H1 (cell line): ENCODE measurements around the gene DLAT. TPM values are rescaled to one million over a fixed set of nuclear protein-coding genes. Genes with fewer than 3 reads are reported as not detected.

Source experiments
- ASH2L ChIP-seq: fragments of 200-600, 300-600 bp; sonication (generic); IDR thresholded peaks from one replicate; pipeline ENCODE4 v1.7.1; 2017; ENCODE audit warnings: low read length
- GTF2F1 ChIP-seq: IDR thresholded peaks from 2 replicates; pipeline ENCODE4 v1.6.1; 2012; ENCODE audit warnings: low read depth, low read length, improper control_type of control experiment, borderline replicate concordance
- JUN ChIP-seq: IDR thresholded peaks from 2 replicates; pipeline ENCODE4 v1.6.1; 2011; ENCODE audit warnings: low read depth, mild to moderate bottlenecking, improper control_type of control experiment, low read length
- POLR2A ChIP-seq, 2 experiments: IDR thresholded peaks; 1 replicate in 1 of 2; 2 replicates in 1 of 2; pipeline ENCODE4 v1.6.1; 2011; ENCODE audit warnings: low read depth in 2 of 2, low read length in 2 of 2, mild to moderate bottlenecking in 2 of 2; ENCODE audit errors: control extremely low read depth in 1 of 2
- RFX5 ChIP-seq: IDR thresholded peaks from 2 replicates; pipeline ENCODE4 v1.6.1; 2011; ENCODE audit warnings: low read depth, low read length, improper control_type of control experiment, borderline replicate concordance
- TAF1 ChIP-seq: IDR thresholded peaks from 2 replicates; pipeline ENCODE4 v1.6.1; 2011; ENCODE audit warnings: mild to moderate bottlenecking, low read depth, low read length
- TBP ChIP-seq: IDR thresholded peaks from 2 replicates; pipeline ENCODE4 v1.6.1; 2011; ENCODE audit warnings: low read depth, low read length, improper control_type of control experiment
- polyA plus RNA-seq, 7 experiments: library from polyadenylated mRNA; depleted of rRNA in 3 of 7; stranded (reverse) in 5 of 7; unstranded in 2 of 7; fragments of >200 nt in 5 of 7; fragments of 200-250 nt in 2 of 7; gene quantifications; 1 replicate in 5 of 7; 2 replicates in 1 of 7; 4 replicates in 1 of 7; pipeline versions ENCODE4 v1.2.1 to v1.2.3, GENCODE V29; 2011 to 2013; ENCODE audit warnings: missing spikeins in 2 of 7, mixed read lengths in 2 of 7
- total RNA-seq: library from RNA; stranded (reverse); fragmentation: NEBNext Ultra II Directional; extraction: Animal tissue kit (Norgen Biotek cat#: 25700); gene quantifications from 2 replicates; pipeline ENCODE4 v1.2.1, GENCODE V29; 2021
- TF ChIP-seq, protein P1 (sequence below): IDR thresholded peaks from 2 replicates; pipeline ENCODE4 v1.6.1; 2011; ENCODE audit warnings: low read length, improper control_type of control experiment
- TF ChIP-seq, protein P2 (sequence below): fragments of 300-600 bp; sonication (generic); IDR thresholded peaks from 2 replicates; pipeline ENCODE4 v1.7.1; 2012; ENCODE audit warnings: low read length, moderate library complexity, mild to moderate bottlenecking, inconsistent platforms; ENCODE audit not compliant: insufficient replicate concordance

The DLAT gene
- total and polyA plus RNA-seq, 2 of the 8 experiments (the other 6 are each of a cell fraction or from before 2014, with no cell fraction given): 23.1 to 66.2 TPM

DNA sequence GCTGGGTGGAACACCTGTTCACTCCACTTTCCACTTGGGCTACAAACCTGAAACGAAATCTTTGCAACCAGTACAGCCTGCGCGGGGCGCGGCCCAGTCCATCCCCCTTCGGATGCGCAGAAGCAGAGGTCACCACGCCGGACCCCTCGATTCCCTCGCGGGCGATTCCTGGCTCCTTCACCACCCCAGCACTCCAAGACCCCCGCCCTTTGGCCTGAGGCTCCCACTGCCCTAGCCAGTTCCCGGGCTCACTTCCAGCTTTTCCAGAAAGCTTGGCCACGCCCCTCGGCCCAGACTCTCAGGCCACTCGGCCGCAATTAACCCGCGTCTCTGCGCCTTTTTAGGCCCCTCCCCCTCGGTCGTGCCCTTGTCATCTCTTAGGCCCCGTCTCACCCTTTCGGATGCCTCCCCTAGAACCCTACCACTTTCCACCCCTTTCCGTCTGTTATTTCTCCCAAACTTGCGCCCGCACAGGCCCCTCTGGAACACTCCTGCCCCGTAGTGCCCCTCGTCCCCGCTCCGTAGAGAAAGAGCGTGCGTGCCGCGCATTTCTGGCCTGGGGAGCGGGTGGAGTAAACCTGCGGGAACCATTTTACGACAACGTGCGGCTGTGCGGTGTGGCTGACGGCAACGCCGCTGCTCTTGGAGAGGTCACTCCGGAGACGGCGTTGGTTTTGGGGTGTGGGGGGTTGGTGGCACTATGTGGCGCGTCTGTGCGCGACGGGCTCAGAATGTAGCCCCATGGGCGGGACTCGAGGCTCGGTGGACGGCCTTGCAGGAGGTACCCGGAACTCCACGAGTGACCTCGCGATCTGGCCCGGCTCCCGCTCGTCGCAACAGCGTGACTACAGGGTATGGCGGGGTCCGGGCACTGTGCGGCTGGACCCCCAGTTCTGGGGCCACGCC is at the start of gene DLAT (continued):
- TF ChIP-seq, protein P1, sequence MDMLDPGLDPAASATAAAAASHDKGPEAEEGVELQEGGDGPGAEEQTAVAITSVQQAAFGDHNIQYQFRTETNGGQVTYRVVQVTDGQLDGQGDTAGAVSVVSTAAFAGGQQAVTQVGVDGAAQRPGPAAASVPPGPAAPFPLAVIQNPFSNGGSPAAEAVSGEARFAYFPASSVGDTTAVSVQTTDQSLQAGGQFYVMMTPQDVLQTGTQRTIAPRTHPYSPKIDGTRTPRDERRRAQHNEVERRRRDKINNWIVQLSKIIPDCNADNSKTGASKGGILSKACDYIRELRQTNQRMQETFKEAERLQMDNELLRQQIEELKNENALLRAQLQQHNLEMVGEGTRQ: no peak
- TF ChIP-seq, protein P2, sequence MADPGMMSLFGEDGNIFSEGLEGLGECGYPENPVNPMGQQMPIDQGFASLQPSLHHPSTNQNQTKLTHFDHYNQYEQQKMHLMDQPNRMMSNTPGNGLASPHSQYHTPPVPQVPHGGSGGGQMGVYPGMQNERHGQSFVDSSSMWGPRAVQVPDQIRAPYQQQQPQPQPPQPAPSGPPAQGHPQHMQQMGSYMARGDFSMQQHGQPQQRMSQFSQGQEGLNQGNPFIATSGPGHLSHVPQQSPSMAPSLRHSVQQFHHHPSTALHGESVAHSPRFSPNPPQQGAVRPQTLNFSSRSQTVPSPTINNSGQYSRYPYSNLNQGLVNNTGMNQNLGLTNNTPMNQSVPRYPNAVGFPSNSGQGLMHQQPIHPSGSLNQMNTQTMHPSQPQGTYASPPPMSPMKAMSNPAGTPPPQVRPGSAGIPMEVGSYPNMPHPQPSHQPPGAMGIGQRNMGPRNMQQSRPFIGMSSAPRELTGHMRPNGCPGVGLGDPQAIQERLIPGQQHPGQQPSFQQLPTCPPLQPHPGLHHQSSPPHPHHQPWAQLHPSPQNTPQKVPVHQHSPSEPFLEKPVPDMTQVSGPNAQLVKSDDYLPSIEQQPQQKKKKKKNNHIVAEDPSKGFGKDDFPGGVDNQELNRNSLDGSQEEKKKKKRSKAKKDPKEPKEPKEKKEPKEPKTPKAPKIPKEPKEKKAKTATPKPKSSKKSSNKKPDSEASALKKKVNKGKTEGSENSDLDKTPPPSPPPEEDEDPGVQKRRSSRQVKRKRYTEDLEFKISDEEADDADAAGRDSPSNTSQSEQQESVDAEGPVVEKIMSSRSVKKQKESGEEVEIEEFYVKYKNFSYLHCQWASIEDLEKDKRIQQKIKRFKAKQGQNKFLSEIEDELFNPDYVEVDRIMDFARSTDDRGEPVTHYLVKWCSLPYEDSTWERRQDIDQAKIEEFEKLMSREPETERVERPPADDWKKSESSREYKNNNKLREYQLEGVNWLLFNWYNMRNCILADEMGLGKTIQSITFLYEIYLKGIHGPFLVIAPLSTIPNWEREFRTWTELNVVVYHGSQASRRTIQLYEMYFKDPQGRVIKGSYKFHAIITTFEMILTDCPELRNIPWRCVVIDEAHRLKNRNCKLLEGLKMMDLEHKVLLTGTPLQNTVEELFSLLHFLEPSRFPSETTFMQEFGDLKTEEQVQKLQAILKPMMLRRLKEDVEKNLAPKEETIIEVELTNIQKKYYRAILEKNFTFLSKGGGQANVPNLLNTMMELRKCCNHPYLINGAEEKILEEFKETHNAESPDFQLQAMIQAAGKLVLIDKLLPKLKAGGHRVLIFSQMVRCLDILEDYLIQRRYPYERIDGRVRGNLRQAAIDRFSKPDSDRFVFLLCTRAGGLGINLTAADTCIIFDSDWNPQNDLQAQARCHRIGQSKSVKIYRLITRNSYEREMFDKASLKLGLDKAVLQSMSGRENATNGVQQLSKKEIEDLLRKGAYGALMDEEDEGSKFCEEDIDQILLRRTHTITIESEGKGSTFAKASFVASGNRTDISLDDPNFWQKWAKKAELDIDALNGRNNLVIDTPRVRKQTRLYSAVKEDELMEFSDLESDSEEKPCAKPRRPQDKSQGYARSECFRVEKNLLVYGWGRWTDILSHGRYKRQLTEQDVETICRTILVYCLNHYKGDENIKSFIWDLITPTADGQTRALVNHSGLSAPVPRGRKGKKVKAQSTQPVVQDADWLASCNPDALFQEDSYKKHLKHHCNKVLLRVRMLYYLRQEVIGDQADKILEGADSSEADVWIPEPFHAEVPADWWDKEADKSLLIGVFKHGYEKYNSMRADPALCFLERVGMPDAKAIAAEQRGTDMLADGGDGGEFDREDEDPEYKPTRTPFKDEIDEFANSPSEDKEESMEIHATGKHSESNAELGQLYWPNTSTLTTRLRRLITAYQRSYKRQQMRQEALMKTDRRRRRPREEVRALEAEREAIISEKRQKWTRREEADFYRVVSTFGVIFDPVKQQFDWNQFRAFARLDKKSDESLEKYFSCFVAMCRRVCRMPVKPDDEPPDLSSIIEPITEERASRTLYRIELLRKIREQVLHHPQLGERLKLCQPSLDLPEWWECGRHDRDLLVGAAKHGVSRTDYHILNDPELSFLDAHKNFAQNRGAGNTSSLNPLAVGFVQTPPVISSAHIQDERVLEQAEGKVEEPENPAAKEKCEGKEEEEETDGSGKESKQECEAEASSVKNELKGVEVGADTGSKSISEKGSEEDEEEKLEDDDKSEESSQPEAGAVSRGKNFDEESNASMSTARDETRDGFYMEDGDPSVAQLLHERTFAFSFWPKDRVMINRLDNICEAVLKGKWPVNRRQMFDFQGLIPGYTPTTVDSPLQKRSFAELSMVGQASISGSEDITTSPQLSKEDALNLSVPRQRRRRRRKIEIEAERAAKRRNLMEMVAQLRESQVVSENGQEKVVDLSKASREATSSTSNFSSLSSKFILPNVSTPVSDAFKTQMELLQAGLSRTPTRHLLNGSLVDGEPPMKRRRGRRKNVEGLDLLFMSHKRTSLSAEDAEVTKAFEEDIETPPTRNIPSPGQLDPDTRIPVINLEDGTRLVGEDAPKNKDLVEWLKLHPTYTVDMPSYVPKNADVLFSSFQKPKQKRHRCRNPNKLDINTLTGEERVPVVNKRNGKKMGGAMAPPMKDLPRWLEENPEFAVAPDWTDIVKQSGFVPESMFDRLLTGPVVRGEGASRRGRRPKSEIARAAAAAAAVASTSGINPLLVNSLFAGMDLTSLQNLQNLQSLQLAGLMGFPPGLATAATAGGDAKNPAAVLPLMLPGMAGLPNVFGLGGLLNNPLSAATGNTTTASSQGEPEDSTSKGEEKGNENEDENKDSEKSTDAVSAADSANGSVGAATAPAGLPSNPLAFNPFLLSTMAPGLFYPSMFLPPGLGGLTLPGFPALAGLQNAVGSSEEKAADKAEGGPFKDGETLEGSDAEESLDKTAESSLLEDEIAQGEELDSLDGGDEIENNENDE: no peak
- TF ChIP-seq TBP (peak; percentile 74), JUN (no peak), POLR2A (IDR thresholded peaks at IDR 0.05; ENCODE audit: control extremely low read depth in 1 of 2, low read depth in 2 of 2, low read length in 2 of 2) (peak; percentile 82 to 84), GTF2F1 (no peak), RFX5 (no peak), TAF1 (peak; percentile 93), ASH2L (peak; percentile 97)
